Panc1 (cell line): ENCODE measurements around the gene TEX26.

ENCODE experiments used
- CTCF ChIP-seq: fragments of 450-650 bp; IDR thresholded peaks from 2 replicates; pipeline ENCODE4 v1.5.1; 2017; ENCODE audit warnings: mild to moderate bottlenecking
- REST ChIP-seq, 2 experiments: IDR thresholded peaks; 2 replicates each; pipeline ENCODE4 v1.6.1; 2011 to 2012; ENCODE audit warnings: low read depth in 2 of 2, control low read depth in 1 of 2, low read length in 1 of 2, mild to moderate bottlenecking in 1 of 2, moderate library complexity in 1 of 2; ENCODE audit not compliant: insufficient read depth in 1 of 2
- TCF7L2 ChIP-seq: IDR thresholded peaks from 2 replicates; pipeline ENCODE4 v1.6.1; 2011; ENCODE audit warnings: mild to moderate bottlenecking, low read depth, low read length, inconsistent platforms

- TF ChIP-seq CTCF (no peak), REST (IDR thresholded peaks at IDR 0.05; ENCODE audit: insufficient read depth in 1 of 2, low read depth in 2 of 2, low read length in 1 of 2) (no peak), TCF7L2 (no peak)
These were observed 36.4 kb downstream of the TEX26 start for GRCh38 chr13:30968846-30969245.
